Immature natural killer cell (primary cell): Measurements from ENCODE around the gene MED12L. TPM values are rescaled to one million over a fixed set of nuclear protein-coding genes. Genes with fewer than 3 reads are reported as not detected.
"Not testable (repeated sequence)": the region's sequence is repeated elsewhere in the genome, so short reads cannot be mapped to it uniquely, and the experiment has no call there.

Source experiments
- DNase-seq, 3 donors: peaks; one replicate each; pipeline ENCODE4 v3.0.0; 2022; ENCODE audit warnings: mixed read lengths in 1 of 3
- H3K27ac Mint-ChIP-seq, 6 donors: one replicate each; pipeline ENCODE4 v1.8.0; 2020; ENCODE audit warnings: mixed read lengths in 6 of 6, mild to moderate bottlenecking in 5 of 6, inconsistent platforms in 4 of 6, moderate library complexity in 3 of 6
- H3K27me3 Mint-ChIP-seq, 3 donors: one replicate each; pipeline ENCODE4 v1.8.0; 2020 to 2021; ENCODE audit warnings: low read depth in 3 of 3, mild to moderate bottlenecking in 3 of 3, mixed read lengths in 3 of 3, moderate library complexity in 3 of 3, inconsistent platforms in 1 of 3
- H3K36me3 Mint-ChIP-seq, 3 donors: one replicate each; pipeline ENCODE4 v1.8.0; 2020; ENCODE audit warnings: mixed read lengths in 3 of 3, inconsistent platforms in 2 of 3, mild to moderate bottlenecking in 2 of 3
- H3K4me1 Mint-ChIP-seq, 2 donors: one replicate each; pipeline ENCODE4 v1.8.0; 2020; ENCODE audit warnings: inconsistent platforms in 2 of 2, mild to moderate bottlenecking in 2 of 2, mixed read lengths in 2 of 2, moderate library complexity in 1 of 2
- H3K4me3 Mint-ChIP-seq, 5 donors: one replicate each; pipeline ENCODE4 v1.8.0; 2020; ENCODE audit warnings: mild to moderate bottlenecking in 5 of 5, mixed read lengths in 5 of 5, inconsistent platforms in 3 of 5, moderate library complexity in 3 of 5
- H3K9me3 Mint-ChIP-seq, 6 donors: one replicate each; pipeline ENCODE4 v1.8.0; 2020; ENCODE audit warnings: mild to moderate bottlenecking in 6 of 6, mixed read lengths in 6 of 6, inconsistent platforms in 4 of 6, moderate library complexity in 3 of 6
- polyA plus RNA-seq, 3 donors: library from polyadenylated mRNA; unstranded; fragments of 300-500 nt; fragmentation: Illumina TruSeq; gene quantifications; one replicate each; pipeline ENCODE4 v1.2.3, GENCODE V29; 2021

The MED12L gene
- polyA plus RNA-seq, 3 donors from 2014 or later, result 0.18 TPM; not detected in 2

- Mint-ChIP-seq H3K4me1 (no peaks in the 10 kb centered on the region), H3K27me3 (peaks cover 0 to 6% (median 1%) of the 10 kb centered on the region in 3 donors), H3K27ac (no peak overlapping the region), H3K9me3 (no peaks in the 10 kb centered on the region), H3K36me3 (no peaks in the 10 kb centered on the region), H3K4me3 (no peak overlapping the region)
- DNase-seq, result no peak
Measured at GRCh38 chr3:151075869-151076562, 9.4 kb upstream of the MED12L start.

- no peaks in the 10 kb centered on the region for H3K9me3 Mint-ChIP-seq
- no peaks in the 10 kb centered on the region for H3K4me1 Mint-ChIP-seq
- no peak for DNase-seq
Measured at GRCh38 chr3:151076626-151077025, 8.8 kb upstream of the MED12L start.

GRCh38 chr3:151081082-151081481 is 4.4 kb upstream of the MED12L start:
- not testable (repeated sequence) for H3K27ac Mint-ChIP-seq, H3K4me3 Mint-ChIP-seq, H3K36me3 Mint-ChIP-seq, H3K4me1 Mint-ChIP-seq, DNase-seq, H3K9me3 Mint-ChIP-seq
- H3K27me3 Mint-ChIP-seq, result peaks cover 4 to 19% (median 14%) of the 10 kb centered on the region in 3 donors

More at GRCh38 chr3:151076626-151077025, 8.8 kb upstream of the MED12L start:
- Mint-ChIP-seq H3K36me3 (no peaks in the 10 kb centered on the region), H3K27ac (no peak overlapping the region), H3K27me3 (peaks cover 0 to 6% (median 3%) of the 10 kb centered on the region in 3 donors), H3K4me3 (no peak overlapping the region)

GRCh38 chr3:151082880-151083838 is 2.3 kb upstream of the MED12L start:
- no peak overlapping the region for H3K27ac Mint-ChIP-seq
- H3K4me3 Mint-ChIP-seq, result peak overlapping the region in 4 of 5 donors; percentile 9 to 81 (median 24)
- H3K9me3 Mint-ChIP-seq, result no peaks in the 10 kb centered on the region
- peaks cover 14 to 19% of the 10 kb centered on the region in 2 donors for H3K4me1 Mint-ChIP-seq
- peaks cover 8 to 19% (median 18%) of the 10 kb centered on the region in 3 donors for H3K27me3 Mint-ChIP-seq
- no peaks in the 10 kb centered on the region for H3K36me3 Mint-ChIP-seq
- no peak for DNase-seq

GRCh38 chr3:151084893-151085226 is 604 bp upstream of the MED12L start:
- Mint-ChIP-seq H3K9me3 (no peaks in the 10 kb centered on the region), H3K4me1 (peaks cover 14 to 19% of the 10 kb centered on the region in 2 donors), H3K27ac (peak overlapping the region in 1 of 6 donors; percentile 17), H3K4me3 (peak overlapping the region; percentile 78 to 84 (median 81)), H3K36me3 (no peaks in the 10 kb centered on the region), H3K27me3 (peaks cover 8 to 18% (median 15%) of the 10 kb centered on the region in 3 donors)
- no peak for DNase-seq

GRCh38 chr3:151085889-151086483 is 522 bp downstream of the MED12L start:
- Mint-ChIP-seq H3K4me3 (peak overlapping the region; percentile 88 to 94 (median 92)), H3K27me3 (peaks cover 8 to 18% (median 16%) of the 10 kb centered on the region in 3 donors), H3K4me1 (peaks cover 14 to 19% of the 10 kb centered on the region in 2 donors), H3K9me3 (no peaks in the 10 kb centered on the region), H3K36me3 (no peaks in the 10 kb centered on the region), H3K27ac (no peak overlapping the region)
- peak; percentile 12 to 20 (median 16) for DNase-seq

GRCh38 chr3:151086484-151087456 is 1.3 kb downstream of the MED12L start:
- H3K27ac Mint-ChIP-seq, result peak overlapping the region in 2 of 6 donors; percentile 64 to 71
- H3K4me3 Mint-ChIP-seq, result peak overlapping the region; percentile 88 to 94 (median 92)
- H3K36me3 Mint-ChIP-seq, result no peaks in the 10 kb centered on the region
- H3K27me3 Mint-ChIP-seq, result peaks cover 8 to 18% (median 17%) of the 10 kb centered on the region in 3 donors
- no peaks in the 10 kb centered on the region for H3K9me3 Mint-ChIP-seq
- DNase-seq, result peak; percentile 36 to 50 (median 48)
- peaks cover 14 to 19% of the 10 kb centered on the region in 2 donors for H3K4me1 Mint-ChIP-seq

GRCh38 chr3:151087648-151088047 is 2.2 kb downstream of the MED12L start:
- Mint-ChIP-seq H3K4me1 (peaks cover 14 to 19% of the 10 kb centered on the region in 2 donors), H3K27ac (no peak overlapping the region), H3K9me3 (no peaks in the 10 kb centered on the region), H3K4me3 (peak overlapping the region; percentile 79 to 87 (median 82)), H3K36me3 (no peaks in the 10 kb centered on the region), H3K27me3 (peaks cover 5 to 17% (median 16%) of the 10 kb centered on the region in 3 donors)
- DNase-seq, result no peak

GRCh38 chr3:151091685-151092345 is 6.4 kb downstream of the MED12L start:
- no peak overlapping the region for H3K4me3 Mint-ChIP-seq
- H3K36me3 Mint-ChIP-seq, result no peaks in the 10 kb centered on the region
- H3K27me3 Mint-ChIP-seq, result peaks cover under 1 to 5% (median 2%) of the 10 kb centered on the region in 3 donors
- H3K9me3 Mint-ChIP-seq, result no peaks in the 10 kb centered on the region
- DNase-seq, result no peak
- H3K27ac Mint-ChIP-seq, result no peak overlapping the region
- H3K4me1 Mint-ChIP-seq, result peaks cover 7 to 8% of the 10 kb centered on the region in 2 donors

- Mint-ChIP-seq H3K4me1 (no peaks in the 10 kb centered on the region), H3K9me3 (no peaks in the 10 kb centered on the region), H3K4me3 (no peak overlapping the region), H3K36me3 (no peaks in the 10 kb centered on the region), H3K27ac (no peak overlapping the region), H3K27me3 (peaks cover 0 to 5% (median 4%) of the 10 kb centered on the region in 3 donors)
- DNase-seq, result no peak
Measured at GRCh38 chr3:151093148-151093547, 7.7 kb downstream of the MED12L start.

- H3K4me3 Mint-ChIP-seq, result no peak overlapping the region
- DNase-seq, result no peak
- no peaks in the 10 kb centered on the region for H3K36me3 Mint-ChIP-seq
Measured at GRCh38 chr3:151093905-151094304, 8.4 kb downstream of the MED12L start.

GRCh38 chr3:151096716-151097115 is 11.3 kb downstream of the MED12L start:
- H3K27me3 Mint-ChIP-seq, result peaks cover 0 to 6% (median 4%) of the 10 kb centered on the region in 3 donors
- no peaks in the 10 kb centered on the region for H3K36me3 Mint-ChIP-seq
- no peak for DNase-seq
- no peaks in the 10 kb centered on the region for H3K9me3 Mint-ChIP-seq
- no peak overlapping the region for H3K4me3 Mint-ChIP-seq
- no peaks in the 10 kb centered on the region for H3K4me1 Mint-ChIP-seq
- H3K27ac Mint-ChIP-seq, result no peak overlapping the region

More at GRCh38 chr3:151093905-151094304, 8.4 kb downstream of the MED12L start:
- no peaks in the 10 kb centered on the region for H3K9me3 Mint-ChIP-seq
- H3K27ac Mint-ChIP-seq, result no peak overlapping the region
- no peaks in the 10 kb centered on the region for H3K4me1 Mint-ChIP-seq
- H3K27me3 Mint-ChIP-seq, result peaks cover 0 to 5% (median 2%) of the 10 kb centered on the region in 3 donors
